Endothelial cell of umbilical vein (primary cell): ENCODE measurements around the gene ADD1. TPM values are rescaled to one million over a fixed set of nuclear protein-coding genes. Genes with fewer than 3 reads are reported as not detected.

Experiments
- BruUV-seq: library from RNA; stranded (reverse); fragments of 400-500 nt; replicated peaks from 2 replicates; lab custom pipeline; 2021; lab: Mats Ljungman, UMichigan
- CTCF ChIA-PET: fragments of 300-600, 350-600 bp; sonication (Branson Sonifier 250); formaldehyde crosslinking; loops from one replicate; lab custom pipeline; 2021; ENCODE audit warnings: antibody characterized with exemption, inconsistent platforms; lab: Charles Lee
- POLR2A ChIA-PET: fragments of 300-600, 350-600 bp; sonication (Branson Sonifier 250); formaldehyde crosslinking; loops from one replicate; lab custom pipeline; 2021; ENCODE audit warnings: antibody characterized with exemption, inconsistent platforms; lab: Charles Lee
- DNase-seq: peaks from one replicate; pipeline ENCODE4 v3.0.0-alpha.2; 2011; ENCODE audit warnings: low read depth, low spot score
- FAIRE-seq: peaks from 2 replicates; lab custom pipeline; 2011; peaks lifted over from hg19 to GRCh38; lab: Jason Lieb, UNC
- H2AFZ ChIP-seq: 2 replicates; pipeline ENCODE4 v1.6.0; 2012; ENCODE audit warnings: low read depth, low read length, control low read depth, inconsistent platforms
- H3K27ac ChIP-seq: 2 replicates; pipeline ENCODE4 v1.5.1; 2011; ENCODE audit warnings: low read depth, mild to moderate bottlenecking, control low read depth, low read length, moderate library complexity; ENCODE audit not compliant: insufficient read depth
- H3K27me3 ChIP-seq, 2 experiments: 2 replicates each; pipeline versions ENCODE4 v1.6.0 to v1.6.1; 2011; ENCODE audit warnings: low read length in 2 of 2, mixed read lengths in 1 of 2; ENCODE audit not compliant: control insufficient read depth in 2 of 2, insufficient read depth in 2 of 2
- H3K36me3 ChIP-seq, 2 experiments: 2 replicates in 1 of 2; 3 replicates in 1 of 2; pipeline ENCODE4 v1.5.1; 2011; ENCODE audit warnings: low read length in 2 of 2, mild to moderate bottlenecking in 1 of 2, moderate library complexity in 1 of 2; ENCODE audit not compliant: control insufficient read depth in 2 of 2, insufficient read depth in 2 of 2; ENCODE audit errors: extremely low read depth in 1 of 2
- H3K4me1 ChIP-seq: 3 replicates; pipeline ENCODE4 v1.5.1; 2011; ENCODE audit warnings: mild to moderate bottlenecking, low read length; ENCODE audit not compliant: control insufficient read depth, insufficient read depth; ENCODE audit errors: extremely low read depth
- H3K4me2 ChIP-seq: 2 replicates; pipeline ENCODE4 v1.6.1; 2011; ENCODE audit warnings: low read length, control low read depth, mixed read lengths; ENCODE audit not compliant: insufficient read depth
- H3K4me3 ChIP-seq, 3 experiments: fragments of 200-600 bp in 1 of 3; sonication (generic), shearing (Covaris generic) in 1 of 3; replicated peaks in 1 of 3; 2 replicates each; pipeline ENCODE4 v1.5.1; 2011 to 2016; ENCODE audit warnings: control low read depth in 3 of 3, low read length in 3 of 3, mild to moderate bottlenecking in 2 of 3, inconsistent platforms in 1 of 3, low read depth in 1 of 3, moderate library complexity in 1 of 3; ENCODE audit not compliant: insufficient read depth in 1 of 3
- H3K79me2 ChIP-seq: 2 replicates; pipeline ENCODE4 v1.6.0; 2012; ENCODE audit warnings: low read length, inconsistent platforms; ENCODE audit not compliant: control insufficient read depth, insufficient read depth
- H3K9ac ChIP-seq: replicated peaks from 2 replicates; pipeline ENCODE3; 2011; ENCODE audit warnings: low read length, control low read depth; ENCODE audit not compliant: insufficient read depth; ENCODE audit errors: extremely low read depth
- H3K9me1 ChIP-seq: replicated peaks from 3 replicates; pipeline ENCODE4 v1.6.0; 2011; ENCODE audit warnings: mild to moderate bottlenecking, low read length; ENCODE audit not compliant: control insufficient read depth, insufficient read depth; ENCODE audit errors: extremely low read depth
- H3K9me3 ChIP-seq: replicated peaks from 2 replicates; pipeline ENCODE4 v1.5.1; 2012; ENCODE audit warnings: low read length, inconsistent platforms; ENCODE audit not compliant: control insufficient read depth, insufficient read depth
- H4K20me1 ChIP-seq: replicated peaks from 2 replicates; pipeline ENCODE3; 2011; ENCODE audit warnings: mild to moderate bottlenecking, low read length; ENCODE audit not compliant: control insufficient read depth, insufficient read depth; ENCODE audit errors: extremely low read depth
- GATA2 ChIP-seq: IDR thresholded peaks from 2 replicates; pipeline ENCODE4 v1.7.0; 2011; ENCODE audit warnings: low read depth, mild to moderate bottlenecking, moderate library complexity, mixed read lengths, low read length; ENCODE audit not compliant: insufficient read length, insufficient read depth
- JUN ChIP-seq: IDR thresholded peaks from 2 replicates; pipeline ENCODE4 v1.6.1; 2011; ENCODE audit warnings: borderline replicate concordance, low read depth; ENCODE audit not compliant: insufficient read length, insufficient read depth
- MYC ChIP-seq: IDR thresholded peaks from one replicate; pipeline ENCODE4 v1.6.1; 2011; ENCODE audit warnings: mild to moderate bottlenecking, low read depth, low read length
- POLR2AphosphoS5 ChIP-seq: IDR thresholded peaks from 2 replicates; pipeline ENCODE4 v1.6.1; 2012; ENCODE audit warnings: low read depth, mild to moderate bottlenecking, control low read depth, low read length, moderate library complexity; ENCODE audit not compliant: insufficient read depth
- dilution Hi-C: fragments of 300-500 bp; cut with MboI; formaldehyde crosslinking; loops from one replicate; pipeline ENCODE4 v1.15.0; 2019; ENCODE audit warnings: low sequenced_read_pairs; ENCODE audit not compliant: extremely low pct_ligation_motif_present
- intact Hi-C: fragments of 100-400 bp; cut with micrococcal nuclease; formaldehyde crosslinking; loops from one replicate; pipeline ENCODE4 v1.10.0; 2022
- polyA plus RNA-seq, 4 experiments: library from polyadenylated mRNA; depleted of rRNA in 3 of 4; stranded (reverse) in 3 of 4; unstranded in 1 of 4; fragments of >200 nt; gene quantifications; 2 replicates each; pipeline versions ENCODE4 v1.2.1 to v1.2.3, GENCODE V29; 2011 to 2012; ENCODE audit warnings: missing spikeins in 1 of 4
- total RNA-seq: library from RNA; stranded (reverse); gene quantifications from 2 replicates; pipeline ENCODE4 v1.2.3, GENCODE V29; 2021
- TF ChIP-seq, protein P1 (sequence below), 2 donors: IDR thresholded peaks; 1 replicate in 1 of 2; 2 replicates in 1 of 2; pipeline ENCODE4 v1.5.1; 2011; ENCODE audit warnings: low read length in 2 of 2, mild to moderate bottlenecking in 2 of 2, moderate library complexity in 2 of 2, control low read depth in 1 of 2, inconsistent platforms in 1 of 2, low read depth in 1 of 2; ENCODE audit not compliant: insufficient read depth in 1 of 2; ENCODE audit errors: extremely low read depth in 1 of 2

ADD1 gene
- total and polyA plus RNA-seq, 2 donors (not counting 3 experiments of a cell fraction or from before 2014, with no cell fraction given): 219 to 305 TPM

DNA sequence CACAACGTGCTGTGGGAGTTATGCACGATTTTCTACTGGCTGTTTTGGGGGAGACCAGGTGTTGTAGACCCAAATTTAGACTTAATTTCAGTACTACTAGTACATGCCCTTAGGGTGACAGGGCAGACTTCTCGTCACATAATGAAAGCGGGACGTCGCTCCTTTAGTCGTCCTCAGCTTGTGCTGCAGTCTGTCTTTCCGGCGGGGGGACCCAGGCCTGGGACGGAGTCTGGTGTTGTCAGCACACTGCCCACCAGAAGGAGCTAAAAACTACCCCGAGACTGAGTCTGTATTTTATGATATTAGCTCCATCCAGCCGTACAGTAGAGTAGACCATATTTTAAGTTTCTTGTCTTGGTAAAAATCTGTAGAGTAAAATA, 84.0 kb downstream of the ADD1 start:
- no peak overlapping the region for H3K4me2 ChIP-seq
- intact Hi-C loops: no loop called here
- TF ChIP-seq POLR2AphosphoS5 (no peak), MYC (no peak), GATA2 (no peak), JUN (no peak)
- TF ChIP-seq, protein P1, sequence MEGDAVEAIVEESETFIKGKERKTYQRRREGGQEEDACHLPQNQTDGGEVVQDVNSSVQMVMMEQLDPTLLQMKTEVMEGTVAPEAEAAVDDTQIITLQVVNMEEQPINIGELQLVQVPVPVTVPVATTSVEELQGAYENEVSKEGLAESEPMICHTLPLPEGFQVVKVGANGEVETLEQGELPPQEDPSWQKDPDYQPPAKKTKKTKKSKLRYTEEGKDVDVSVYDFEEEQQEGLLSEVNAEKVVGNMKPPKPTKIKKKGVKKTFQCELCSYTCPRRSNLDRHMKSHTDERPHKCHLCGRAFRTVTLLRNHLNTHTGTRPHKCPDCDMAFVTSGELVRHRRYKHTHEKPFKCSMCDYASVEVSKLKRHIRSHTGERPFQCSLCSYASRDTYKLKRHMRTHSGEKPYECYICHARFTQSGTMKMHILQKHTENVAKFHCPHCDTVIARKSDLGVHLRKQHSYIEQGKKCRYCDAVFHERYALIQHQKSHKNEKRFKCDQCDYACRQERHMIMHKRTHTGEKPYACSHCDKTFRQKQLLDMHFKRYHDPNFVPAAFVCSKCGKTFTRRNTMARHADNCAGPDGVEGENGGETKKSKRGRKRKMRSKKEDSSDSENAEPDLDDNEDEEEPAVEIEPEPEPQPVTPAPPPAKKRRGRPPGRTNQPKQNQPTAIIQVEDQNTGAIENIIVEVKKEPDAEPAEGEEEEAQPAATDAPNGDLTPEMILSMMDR (IDR thresholded peaks at IDR 0.05; ENCODE audit: extremely low read depth in 1 of 2, insufficient read depth in 1 of 2, low read depth in 1 of 2, low read length in 2 of 2): no peak
- dilution Hi-C loops: no loop called here
- POLR2A ChIA-PET: no interaction called here
- FAIRE-seq (no peak), DNase-seq (no peak)
- peaks cover 5% of the 10 kb centered on the region for H3K79me2 ChIP-seq
- BruUV-seq: no TSS peak
- H3K9ac ChIP-seq: no peak overlapping the region
- H2AFZ ChIP-seq: no peak overlapping the region
- no peaks in the 10 kb centered on the region for H3K27me3 ChIP-seq
- H3K4me1 ChIP-seq: peaks cover 9% of the 10 kb centered on the region
- peaks cover 9 to 61% of the 10 kb centered on the region in 2 experiments for H3K36me3 ChIP-seq
- no peaks in the 10 kb centered on the region for H3K9me3 ChIP-seq
- H3K9me1 ChIP-seq: no peaks in the 10 kb centered on the region
- CTCF ChIA-PET: interaction anchor here (1.6 kb wide), 1 partner anchor 14 kb away, joined by 5 read pairs; no protein-coding TSS in a partner anchor
- no peak overlapping the region for H3K27ac ChIP-seq
- no peak overlapping the region for H3K4me3 ChIP-seq
- no peaks in the 10 kb centered on the region for H4K20me1 ChIP-seq
